GM18526 (cell line): ENCODE data around the gene CASP9.

ENCODE experiments used
- POLR2A ChIP-seq: IDR thresholded peaks from 3 replicates; pipeline ENCODE4 v1.6.1; 2011; ENCODE audit not compliant: insufficient read length; ENCODE audit errors: extremely low read depth

CASP9 gene

DNA sequence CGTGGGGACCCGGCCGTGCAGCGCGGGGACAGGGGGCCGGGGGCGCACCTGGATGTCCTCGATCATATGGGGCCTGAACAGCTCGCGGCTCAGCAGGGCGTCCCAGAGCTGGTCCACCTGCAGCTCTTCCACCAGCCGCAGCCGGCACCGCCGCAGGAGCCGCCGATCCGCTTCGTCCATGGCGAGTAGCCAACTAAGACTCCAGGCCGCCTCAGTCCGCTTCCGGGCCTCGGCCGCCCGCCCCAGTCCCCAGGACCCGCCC lies at the start of gene CASP9:
TSS of gene CASP9 (minus strand) at position 195 of the 262 bp plus-strand sequence. CDS start at position 180, 15 bp downstream.
- peak; percentile 80 for TF ChIP-seq POLR2A

DNA sequence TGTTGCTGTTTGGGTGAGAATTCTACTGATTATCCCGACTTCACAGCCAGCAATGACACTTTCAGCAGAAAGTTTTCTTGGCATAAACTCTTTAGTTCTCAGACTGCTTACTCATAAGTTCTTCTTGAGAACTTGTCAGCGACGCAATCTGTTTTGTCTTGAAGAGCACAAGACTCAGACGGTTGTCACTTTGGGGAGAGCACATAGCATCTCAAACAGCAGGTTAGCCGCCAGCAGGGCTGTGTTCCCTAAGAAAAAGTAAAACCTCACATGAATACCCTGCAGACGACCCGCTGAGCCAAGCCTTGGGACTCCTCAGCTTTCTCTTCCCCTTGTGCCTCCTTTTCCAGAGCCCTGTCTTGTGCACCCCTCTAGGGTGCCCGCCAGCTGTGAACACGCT lies 49.5 kb upstream of the CASP9 start:
- TF ChIP-seq POLR2A, result no peak

DNA sequence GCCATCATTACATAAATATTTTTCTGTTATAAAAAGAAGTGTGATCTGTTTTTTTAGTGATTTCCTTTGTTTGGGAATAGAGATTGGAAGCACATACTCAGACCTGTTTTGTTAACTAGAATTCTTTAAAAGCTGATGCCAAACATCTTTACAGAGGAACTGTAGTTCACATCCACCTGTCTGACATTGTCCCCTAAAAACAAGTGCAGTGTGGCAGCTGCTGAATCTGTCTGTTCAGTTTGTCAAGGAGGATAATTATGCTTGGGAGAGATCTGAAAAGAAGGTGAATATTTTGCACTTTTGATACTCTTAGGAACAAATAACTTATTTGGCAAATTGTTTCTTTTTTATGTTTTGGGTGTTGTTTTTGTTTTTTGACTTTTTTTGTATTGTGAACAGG lies 47.3 kb upstream of the CASP9 start:
- no peak for TF ChIP-seq POLR2A

DNA sequence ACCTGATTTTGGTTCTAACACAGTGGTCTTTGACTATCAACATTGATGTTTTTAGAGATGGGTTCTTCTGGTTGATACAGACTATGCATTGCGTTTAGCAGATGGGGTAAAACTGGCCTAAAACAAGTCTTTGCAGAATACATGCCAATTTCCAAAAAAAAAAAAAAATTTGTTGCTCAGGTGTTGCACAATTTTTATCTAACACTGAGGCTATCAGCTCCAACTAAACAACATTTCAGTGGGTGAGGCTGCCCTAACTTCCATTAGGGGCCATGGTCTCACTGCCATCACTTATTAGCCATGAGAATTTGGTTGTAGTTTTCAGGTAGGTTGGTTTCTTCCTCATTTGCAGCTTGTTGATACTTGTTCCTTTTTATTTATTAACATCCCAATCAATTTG lies 46.8 kb upstream of the CASP9 start:
- TF ChIP-seq POLR2A, result no peak

DNA sequence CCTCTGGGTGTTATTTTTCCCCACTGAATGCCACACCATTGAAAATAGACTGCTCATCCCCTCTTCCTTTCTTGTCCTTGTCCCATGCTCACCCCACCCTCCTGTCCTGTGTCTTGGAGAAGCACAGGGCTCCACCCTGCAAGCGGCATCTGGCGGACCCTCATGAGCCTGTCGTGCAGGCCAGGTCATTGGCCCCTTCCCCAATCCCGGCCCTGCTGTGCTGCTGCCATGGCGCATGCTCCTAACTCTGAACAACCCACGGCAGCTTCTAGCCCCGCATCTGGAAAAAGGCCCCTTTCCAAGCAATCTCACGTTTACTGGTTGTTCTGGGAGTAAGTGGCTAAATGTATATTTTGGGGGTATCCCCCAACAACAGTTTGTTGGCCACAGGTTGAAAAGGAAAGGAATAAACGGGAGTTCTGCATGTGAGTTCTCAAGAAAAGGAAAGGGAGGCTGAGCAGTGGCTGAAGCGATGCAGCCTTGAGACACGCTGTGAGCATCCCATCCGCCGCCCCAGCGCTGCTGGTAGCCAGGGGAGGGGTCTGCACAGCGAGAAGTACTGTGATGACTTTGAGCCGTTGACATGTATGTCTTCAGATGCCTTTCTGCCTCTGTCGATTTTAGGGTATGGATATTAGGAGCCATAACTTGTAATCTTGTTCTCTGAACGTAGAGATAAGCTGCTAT lies 44.5 kb upstream of the CASP9 start:
- TF ChIP-seq POLR2A, result no peak

DNA sequence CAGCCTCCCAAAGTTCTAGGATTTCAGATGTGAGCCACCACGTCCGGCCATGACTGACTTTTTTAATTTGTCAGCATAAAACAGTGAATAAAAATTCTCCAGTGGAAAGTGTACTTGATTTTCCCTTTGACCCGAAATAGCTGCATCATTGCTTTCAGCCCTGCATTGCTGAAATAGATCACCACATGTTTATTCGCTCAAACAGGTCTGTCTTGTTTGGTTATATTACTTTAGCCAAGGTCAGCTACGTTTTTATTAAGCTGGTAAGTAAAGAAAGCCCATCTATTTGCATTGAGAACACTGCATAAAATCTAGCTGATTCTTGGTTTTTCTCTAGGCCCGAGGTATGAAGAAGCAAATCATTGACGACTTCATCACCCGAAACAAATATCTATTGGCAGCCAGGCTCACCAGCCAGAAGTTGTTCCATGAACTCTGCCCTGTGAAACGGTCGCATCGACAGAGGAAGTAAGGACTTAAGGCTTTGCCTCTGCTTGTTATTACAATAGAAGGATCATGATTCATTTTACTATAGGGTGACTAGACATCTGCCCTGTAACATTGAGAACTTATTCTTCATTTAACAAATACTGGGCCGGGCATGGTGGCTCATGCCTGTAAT lies 35.3 kb upstream of the CASP9 start:
- TF ChIP-seq POLR2A, result no peak

DNA sequence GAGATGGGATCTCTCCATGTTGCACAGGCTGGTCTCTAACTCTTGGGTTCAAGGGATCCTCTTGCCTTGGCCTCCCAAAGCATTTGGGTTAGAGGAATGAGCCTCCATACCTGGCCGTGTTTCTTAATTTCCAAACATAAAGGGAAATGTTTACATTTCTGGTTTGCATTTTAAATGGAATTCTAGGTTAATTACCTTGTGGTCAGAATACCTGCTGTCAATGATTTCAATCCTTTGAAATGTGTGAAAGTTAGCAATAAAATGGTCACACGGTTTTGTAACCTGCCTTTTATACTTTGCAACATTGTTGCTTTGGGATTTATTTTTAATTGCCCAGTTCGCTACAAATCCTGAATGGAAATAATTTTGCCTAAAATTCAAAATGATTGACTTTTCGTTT lies 34.5 kb upstream of the CASP9 start:
- TF ChIP-seq POLR2A, result no peak

DNA sequence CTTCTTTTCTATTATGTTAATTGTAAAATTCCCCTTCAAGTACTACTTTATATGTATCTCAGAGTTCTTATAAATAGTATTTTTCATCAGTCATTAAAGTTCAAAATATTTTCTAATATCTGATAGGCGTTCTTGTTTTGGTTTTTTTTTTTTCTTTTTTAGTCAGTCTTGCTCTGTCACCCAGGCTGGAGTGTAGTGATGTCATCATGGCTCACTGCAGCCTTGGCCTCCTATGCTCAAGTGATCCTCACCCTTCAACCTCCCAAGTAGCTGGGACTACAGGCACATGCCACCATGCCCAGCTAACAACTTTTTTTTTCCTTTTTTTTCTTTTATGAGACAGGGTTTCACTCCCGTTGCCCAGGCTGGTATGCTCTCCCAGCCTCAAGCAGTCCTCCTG lies 33.6 kb upstream of the CASP9 start:
- no peak for TF ChIP-seq POLR2A

DNA sequence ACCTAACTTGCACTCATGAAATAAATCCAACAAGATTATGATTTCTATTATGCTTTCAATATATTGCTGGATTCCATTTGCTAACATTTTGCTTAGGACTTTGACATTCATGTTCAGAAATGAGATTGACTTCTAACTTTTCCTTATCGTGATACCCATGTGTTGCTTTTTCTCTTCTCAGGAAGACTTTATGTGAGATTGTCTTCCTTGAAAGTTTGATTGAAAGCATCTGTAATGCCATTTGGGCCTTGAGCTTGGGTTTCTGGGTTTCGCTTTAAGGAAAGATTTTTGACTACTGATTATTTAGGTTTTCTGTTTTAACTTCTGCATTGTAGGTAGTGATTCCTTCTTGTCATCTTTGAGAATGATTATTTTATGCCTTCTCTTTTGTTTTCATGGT lies 33.0 kb upstream of the CASP9 start:
- no peak for TF ChIP-seq POLR2A

DNA sequence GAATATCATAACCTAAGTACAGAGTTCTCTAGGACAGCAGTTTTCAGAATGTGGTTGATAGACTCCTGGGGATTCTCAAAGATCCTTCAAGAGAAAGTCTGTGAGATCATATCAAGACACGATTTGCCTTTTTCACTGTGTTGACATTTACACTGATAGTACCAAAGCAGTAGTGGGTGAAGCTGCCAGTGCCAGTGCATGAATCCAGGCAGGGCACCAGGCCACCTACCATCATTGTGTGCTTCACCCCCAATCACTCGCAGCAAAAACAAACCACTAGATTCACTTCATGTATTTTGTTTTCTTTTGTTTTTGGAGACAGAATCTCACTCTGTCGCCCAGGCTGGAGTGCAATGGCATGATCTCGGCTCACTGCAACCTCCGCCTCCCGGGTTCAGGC lies 26.6 kb upstream of the CASP9 start:
- no peak for TF ChIP-seq POLR2A

DNA sequence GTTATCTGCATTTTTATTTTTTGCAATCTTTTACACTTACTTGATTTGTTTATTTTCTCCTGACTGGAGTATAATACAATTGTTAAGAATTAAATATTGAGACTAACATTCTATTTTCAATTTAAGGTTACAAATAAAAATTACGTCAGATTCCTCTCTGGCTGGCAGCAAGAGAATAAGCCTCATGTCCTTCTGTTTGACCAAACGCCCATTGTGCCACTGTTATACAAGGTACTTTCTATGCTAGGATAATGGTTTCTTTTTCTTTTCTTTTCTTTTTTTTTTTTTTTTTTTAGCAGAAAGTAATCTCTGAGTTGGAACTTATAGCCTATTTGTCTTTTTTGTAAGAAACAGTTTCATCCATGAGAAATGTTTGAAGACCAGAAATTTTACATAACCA lies 22.6 kb upstream of the CASP9 start:
- no peak for TF ChIP-seq POLR2A

DNA sequence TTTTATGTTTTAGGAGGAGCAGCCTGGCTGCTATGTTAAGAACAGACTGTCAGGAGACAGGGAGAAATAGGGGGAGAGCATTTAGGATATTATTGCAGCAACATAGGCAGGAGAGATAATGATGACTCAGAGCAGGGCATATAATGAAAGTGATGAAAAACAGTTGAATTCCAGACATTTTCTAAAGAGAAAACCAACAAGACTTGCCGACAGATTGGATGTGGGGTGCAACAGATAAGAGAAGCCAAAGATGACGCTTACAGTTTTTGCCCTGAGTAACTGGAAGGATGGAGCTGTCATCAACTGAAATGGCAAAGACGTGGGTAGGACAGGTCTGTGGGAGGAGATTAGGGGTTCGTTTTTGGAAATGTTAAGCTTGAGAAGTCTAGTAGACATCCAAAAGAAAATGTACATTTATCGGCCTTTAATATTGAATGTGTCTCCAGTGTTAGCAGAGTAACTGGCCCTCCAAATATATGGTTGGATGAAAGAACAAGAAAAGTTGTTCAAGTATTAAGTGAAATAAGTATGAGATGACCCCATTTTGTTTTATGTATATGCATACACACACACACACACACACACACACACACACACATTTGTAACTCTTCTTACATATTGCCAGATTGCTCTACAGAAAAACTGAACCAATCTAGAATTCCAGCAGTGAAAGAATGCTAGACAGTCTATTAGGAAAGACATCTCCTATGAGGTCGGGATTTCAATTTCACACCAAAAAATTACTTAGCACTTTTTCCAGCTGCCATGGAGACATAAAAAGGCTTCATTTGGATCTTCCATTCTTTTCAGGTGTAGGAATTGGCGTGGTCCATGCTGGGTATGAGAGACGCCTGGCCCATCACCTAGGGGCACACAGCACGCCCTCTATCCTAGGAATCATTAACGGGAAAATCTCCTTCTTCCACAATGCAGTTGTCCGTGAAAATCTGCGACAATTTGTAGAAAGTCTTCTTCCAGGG lies 19.9 kb upstream of the CASP9 start:
- TF ChIP-seq POLR2A, result no peak

DNA sequence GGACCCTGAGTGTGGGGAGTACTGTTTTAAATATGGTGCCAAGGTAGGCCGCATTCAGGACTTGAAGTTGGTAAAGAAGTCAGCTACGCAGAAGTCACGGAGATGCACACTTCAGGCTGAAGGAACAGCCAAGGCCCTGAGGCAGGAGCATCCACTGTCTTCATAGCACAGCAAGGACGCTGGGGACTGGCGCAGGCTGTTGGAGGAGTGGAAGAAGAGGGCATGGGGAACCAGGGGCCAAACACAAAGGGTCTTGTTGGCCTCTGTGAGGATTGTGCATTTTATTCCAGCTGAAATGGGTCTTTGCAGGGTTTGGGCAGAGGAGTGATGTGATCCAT lies 19.2 kb upstream of the CASP9 start:
- no peak for TF ChIP-seq POLR2A

DNA sequence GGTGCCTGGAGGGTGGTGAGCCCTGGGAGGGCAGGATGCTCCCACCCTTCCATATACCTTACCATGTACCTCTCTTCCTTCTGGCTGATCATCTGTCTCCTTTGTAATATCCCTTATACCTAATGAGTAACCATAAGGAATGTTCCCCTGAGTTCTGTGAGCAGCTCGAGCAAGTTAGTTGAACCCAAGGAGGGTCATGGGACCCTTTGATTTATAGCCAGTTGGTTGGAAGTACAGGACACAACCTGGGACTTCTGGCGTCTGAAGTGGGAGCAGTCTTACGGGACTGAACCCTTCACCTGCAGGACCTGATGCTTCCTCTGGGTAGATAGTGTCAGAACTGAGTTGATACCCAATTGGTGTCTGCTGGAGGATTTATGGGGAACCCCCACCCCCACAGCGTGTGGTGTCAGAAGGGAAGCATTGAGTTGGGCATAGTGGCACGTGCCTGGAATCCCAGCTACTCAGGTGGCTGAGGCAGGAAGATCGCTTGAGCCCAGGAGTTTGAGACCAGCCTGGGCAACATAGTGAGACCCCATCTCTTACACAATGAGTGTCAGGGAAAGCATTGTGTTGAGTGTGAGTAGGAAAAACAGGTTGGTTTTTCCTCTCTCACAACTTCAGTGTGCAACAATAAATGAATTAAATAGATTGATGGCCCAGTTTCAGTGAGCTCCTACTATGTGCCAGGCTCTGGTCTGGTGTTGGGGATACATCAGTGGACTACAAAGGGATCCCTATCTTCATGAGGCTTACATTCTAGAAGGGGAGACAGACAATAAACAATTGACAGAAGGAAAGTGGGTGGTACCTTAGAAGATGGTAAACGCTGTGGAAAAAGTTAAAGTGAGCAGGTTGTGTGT lies 18.6 kb upstream of the CASP9 start:
- TF ChIP-seq POLR2A, result no peak

DNA sequence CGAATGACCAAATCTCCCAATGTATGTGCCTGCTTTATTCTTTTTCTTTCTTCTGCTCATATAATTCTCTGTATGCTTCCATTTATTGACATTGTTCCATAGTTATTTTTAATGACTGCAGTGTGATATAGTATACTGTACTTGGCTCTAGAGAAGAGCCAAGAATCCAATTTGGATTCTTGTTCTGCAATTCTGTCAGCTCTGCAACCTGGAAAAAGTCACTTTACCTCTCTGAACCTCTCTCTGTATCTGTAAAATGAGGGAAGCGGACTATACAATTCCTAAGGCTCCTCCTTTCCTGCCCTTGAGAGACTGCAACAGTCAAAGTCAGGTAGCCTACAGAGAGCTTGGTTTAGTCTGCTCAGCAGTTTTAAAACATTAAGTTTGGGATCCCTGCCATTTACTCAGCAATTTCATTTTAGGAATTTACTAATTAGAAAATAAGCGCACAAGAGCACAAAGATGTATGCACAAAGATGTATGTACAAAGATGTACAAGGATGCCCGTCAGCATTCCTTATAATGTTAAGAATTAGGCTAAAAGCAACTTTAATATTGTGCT lies 17.3 kb upstream of the CASP9 start:
- TF ChIP-seq POLR2A, result no peak
